OCI-LY7 (cell line): ENCODE data around the gene TAP1.

Source experiments
- EZH2phosphoT487 ChIP-seq: fragments of 200-600 bp; sonication (generic); IDR thresholded peaks from 2 replicates; pipeline ENCODE4 v1.6.1; 2018; ENCODE audit warnings: low read depth, borderline replicate concordance, mild to moderate bottlenecking, mixed run types, antibody characterized with exemption, low read length, moderate library complexity, mixed read lengths
- TF ChIP-seq, protein P1 (sequence below): fragments of 200-600 bp; sonication (generic); conservative IDR thresholded peaks from 2 replicates; pipeline ENCODE4 v1.5.1; 2014; ENCODE audit warnings: mild to moderate bottlenecking, antibody characterized with exemption, low read length, moderate library complexity, mixed read lengths

DNA sequence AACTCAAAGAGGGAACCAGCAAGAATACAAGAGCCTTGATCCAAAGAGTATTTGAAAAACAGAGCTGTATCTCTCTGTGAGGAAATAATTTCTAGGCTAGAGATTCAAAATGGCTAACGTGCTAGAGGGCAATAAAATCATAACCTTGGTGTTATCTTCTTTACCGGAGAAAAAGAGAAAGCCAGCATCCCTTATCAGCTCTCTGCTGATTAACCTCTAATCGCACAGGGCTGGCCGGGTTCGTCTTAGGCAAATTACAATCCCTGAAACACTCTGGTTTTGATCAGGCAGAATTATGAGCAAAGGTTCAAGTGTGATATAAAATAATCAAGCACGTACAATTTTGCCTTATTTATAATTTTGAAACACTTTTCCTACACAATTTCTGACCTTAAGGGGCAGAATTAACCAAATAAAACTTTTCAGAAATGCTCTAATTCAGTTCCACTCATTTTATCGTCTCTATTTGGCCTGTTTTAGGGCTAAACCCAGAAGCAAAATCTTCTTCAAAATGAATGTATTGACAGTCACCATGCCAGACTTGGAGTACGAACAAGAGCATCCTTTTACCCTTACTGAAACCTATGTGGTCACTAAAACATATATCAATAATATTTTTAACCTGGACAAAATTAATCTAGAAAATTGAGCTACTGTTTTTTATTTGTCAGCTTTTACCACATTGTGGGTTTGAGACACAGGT lies 14.2 kb upstream of the TAP1 start:
- TF ChIP-seq, protein P1, sequence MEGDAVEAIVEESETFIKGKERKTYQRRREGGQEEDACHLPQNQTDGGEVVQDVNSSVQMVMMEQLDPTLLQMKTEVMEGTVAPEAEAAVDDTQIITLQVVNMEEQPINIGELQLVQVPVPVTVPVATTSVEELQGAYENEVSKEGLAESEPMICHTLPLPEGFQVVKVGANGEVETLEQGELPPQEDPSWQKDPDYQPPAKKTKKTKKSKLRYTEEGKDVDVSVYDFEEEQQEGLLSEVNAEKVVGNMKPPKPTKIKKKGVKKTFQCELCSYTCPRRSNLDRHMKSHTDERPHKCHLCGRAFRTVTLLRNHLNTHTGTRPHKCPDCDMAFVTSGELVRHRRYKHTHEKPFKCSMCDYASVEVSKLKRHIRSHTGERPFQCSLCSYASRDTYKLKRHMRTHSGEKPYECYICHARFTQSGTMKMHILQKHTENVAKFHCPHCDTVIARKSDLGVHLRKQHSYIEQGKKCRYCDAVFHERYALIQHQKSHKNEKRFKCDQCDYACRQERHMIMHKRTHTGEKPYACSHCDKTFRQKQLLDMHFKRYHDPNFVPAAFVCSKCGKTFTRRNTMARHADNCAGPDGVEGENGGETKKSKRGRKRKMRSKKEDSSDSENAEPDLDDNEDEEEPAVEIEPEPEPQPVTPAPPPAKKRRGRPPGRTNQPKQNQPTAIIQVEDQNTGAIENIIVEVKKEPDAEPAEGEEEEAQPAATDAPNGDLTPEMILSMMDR: no peak
- TF ChIP-seq EZH2phosphoT487: no peak
